GM23248 (cell line): ENCODE measurements around the gene ZFP36L1.

Source experiments
- EZH2 ChIP-seq: fragments of 200-600 bp; sonication (generic); IDR thresholded peaks from 2 replicates; pipeline ENCODE4 v1.6.1; 2018; ENCODE audit warnings: antibody characterized with exemption, mild to moderate bottlenecking; ENCODE audit not compliant: insufficient read depth, poor library complexity, severe bottlenecking
- EZH2phosphoT487 ChIP-seq: fragments of 200-600 bp; sonication (generic); IDR thresholded peaks from 2 replicates; pipeline ENCODE4 v1.6.1; 2018; ENCODE audit warnings: antibody characterized with exemption, moderate library complexity, mild to moderate bottlenecking, low read depth; ENCODE audit not compliant: insufficient read depth

- no peak for TF ChIP-seq EZH2phosphoT487
- TF ChIP-seq EZH2: no peak
Measured at GRCh38 chr14:68780358-68781160, 12.3 kb downstream of the ZFP36L1 start.
